SJSA1 (cell line): ENCODE results near the gene UVRAG. TPM values are rescaled to one million over a fixed set of nuclear protein-coding genes. Genes with fewer than 3 reads are reported as not detected.

Experiments
- DNase-seq, 2 experiments: peaks; one replicate each; pipeline ENCODE4 v3.0.0-alpha.2; 2015 to 2020; ENCODE audit warnings: low spot score in 2 of 2, low read depth in 1 of 2
- H3K27ac ChIP-seq: fragments of 250-450 bp; sonication (Bioruptor Pico); 2 replicates; pipeline ENCODE4 v1.5.1; 2020; ENCODE audit warnings: mild to moderate bottlenecking, moderate library complexity
- H3K27me3 ChIP-seq: fragments of 250-450 bp; sonication (Bioruptor Pico); replicated peaks from 2 replicates; pipeline ENCODE4 v1.5.1; 2020; ENCODE audit warnings: mild to moderate bottlenecking, moderate library complexity
- H3K36me3 ChIP-seq: fragments of 250-450 bp; sonication (Bioruptor Pico); 2 replicates; pipeline ENCODE4 v1.5.1; 2020; ENCODE audit warnings: mild to moderate bottlenecking
- H3K4me1 ChIP-seq: fragments of 250-450 bp; sonication (Bioruptor Pico); replicated peaks from 2 replicates; pipeline ENCODE4 v1.6.1; 2021; ENCODE audit warnings: mild to moderate bottlenecking
- H3K4me3 ChIP-seq: fragments of 250-450 bp; sonication (Bioruptor Pico); 2 replicates; pipeline ENCODE4 v1.5.1; 2020; ENCODE audit warnings: mild to moderate bottlenecking
- H3K9me3 ChIP-seq: fragments of 250-450 bp; sonication (Bioruptor Pico); replicated peaks from 2 replicates; pipeline ENCODE4 v1.5.1; 2020; ENCODE audit warnings: mild to moderate bottlenecking
- total RNA-seq: library from RNA; depleted of rRNA; stranded (reverse); fragments of >200 nt; shearing (Covaris generic); gene quantifications from 2 replicates; pipeline ENCODE4 v1.2.3, GENCODE V29; 2014

UVRAG gene
- total RNA-seq, 1 experiment from 2014 or later: 7.7 TPM

GRCh38 chr11:76083563-76084451 is 268.8 kb downstream of the UVRAG start:
- H3K27me3 ChIP-seq: no peaks in the 10 kb centered on the region
- H3K27ac ChIP-seq: no peak overlapping the region
- H3K4me1 ChIP-seq: peaks cover 17% of the 10 kb centered on the region
- no peak overlapping the region for H3K4me3 ChIP-seq
- DNase-seq: peak in 1 of 2 experiments; percentile 13
- no peaks in the 10 kb centered on the region for H3K9me3 ChIP-seq
- no peaks in the 10 kb centered on the region for H3K36me3 ChIP-seq

GRCh38 chr11:76085270-76085669 is 270.3 kb downstream of the UVRAG start:
- peaks cover 17% of the 10 kb centered on the region for H3K4me1 ChIP-seq
- no peak for DNase-seq
- H3K27ac ChIP-seq: no peak overlapping the region
- H3K4me3 ChIP-seq: no peak overlapping the region
- H3K9me3 ChIP-seq: no peaks in the 10 kb centered on the region
- no peaks in the 10 kb centered on the region for H3K27me3 ChIP-seq
- H3K36me3 ChIP-seq: no peaks in the 10 kb centered on the region

GRCh38 chr11:76086743-76087635 is 272.0 kb downstream of the UVRAG start:
- peak in 1 of 2 experiments; percentile 6 for DNase-seq
- no peak overlapping the region for H3K4me3 ChIP-seq
- no peaks in the 10 kb centered on the region for H3K9me3 ChIP-seq
- H3K27me3 ChIP-seq: no peaks in the 10 kb centered on the region
- H3K4me1 ChIP-seq: peaks cover 17% of the 10 kb centered on the region
- H3K36me3 ChIP-seq: no peaks in the 10 kb centered on the region
- no peak overlapping the region for H3K27ac ChIP-seq

- Histone ChIP-seq H3K27ac (no peak overlapping the region), H3K36me3 (no peaks in the 10 kb centered on the region), H3K27me3 (no peaks in the 10 kb centered on the region), H3K4me1 (peaks cover 17% of the 10 kb centered on the region), H3K9me3 (no peaks in the 10 kb centered on the region), H3K4me3 (no peak overlapping the region)
- no peak for DNase-seq
Measured at GRCh38 chr11:76087749-76088148, 272.7 kb downstream of the UVRAG start.

GRCh38 chr11:76088511-76088910 is 273.5 kb downstream of the UVRAG start:
- no peaks in the 10 kb centered on the region for H3K36me3 ChIP-seq

GRCh38 chr11:76090174-76090573 is 275.2 kb downstream of the UVRAG start:
- Histone ChIP-seq H3K4me3 (no peak overlapping the region), H3K27me3 (no peaks in the 10 kb centered on the region), H3K36me3 (no peaks in the 10 kb centered on the region), H3K9me3 (no peaks in the 10 kb centered on the region), H3K27ac (no peak overlapping the region), H3K4me1 (peaks cover 10% of the 10 kb centered on the region; the same call in 1 of the 2 replicates)
- no peak for DNase-seq

More at GRCh38 chr11:76088511-76088910, 273.5 kb downstream of the UVRAG start:
- no peak overlapping the region for H3K27ac ChIP-seq
- H3K4me1 ChIP-seq: peaks cover 14% of the 10 kb centered on the region
- DNase-seq: no peak
- H3K27me3 ChIP-seq: no peaks in the 10 kb centered on the region
- H3K4me3 ChIP-seq: no peak overlapping the region
- H3K9me3 ChIP-seq: no peaks in the 10 kb centered on the region

GRCh38 chr11:76090821-76091220 is 275.8 kb downstream of the UVRAG start:
- H3K36me3 ChIP-seq: no peaks in the 10 kb centered on the region
- H3K27ac ChIP-seq: no peak overlapping the region
- DNase-seq: no peak
- H3K9me3 ChIP-seq: no peaks in the 10 kb centered on the region
- H3K4me3 ChIP-seq: no peak overlapping the region
- H3K27me3 ChIP-seq: no peaks in the 10 kb centered on the region
- peaks cover 10% of the 10 kb centered on the region; the same call in 1 of the 2 replicates for H3K4me1 ChIP-seq

GRCh38 chr11:76094740-76095139 is 279.7 kb downstream of the UVRAG start:
- no peaks in the 10 kb centered on the region for H3K27me3 ChIP-seq
- no peaks in the 10 kb centered on the region for H3K4me1 ChIP-seq

GRCh38 chr11:76095891-76096290 is 280.9 kb downstream of the UVRAG start:
- no peak for DNase-seq
- Histone ChIP-seq H3K36me3 (no peaks in the 10 kb centered on the region), H3K4me3 (no peak overlapping the region), H3K4me1 (no peaks in the 10 kb centered on the region), H3K9me3 (no peaks in the 10 kb centered on the region), H3K27me3 (no peaks in the 10 kb centered on the region), H3K27ac (no peak overlapping the region)

More at GRCh38 chr11:76094740-76095139, 279.7 kb downstream of the UVRAG start:
- no peak for DNase-seq
- H3K4me3 ChIP-seq: no peak overlapping the region
- no peak overlapping the region for H3K27ac ChIP-seq
- no peaks in the 10 kb centered on the region for H3K9me3 ChIP-seq
- no peaks in the 10 kb centered on the region for H3K36me3 ChIP-seq

GRCh38 chr11:76096552-76096951 is 281.5 kb downstream of the UVRAG start:
- Histone ChIP-seq H3K27me3 (no peaks in the 10 kb centered on the region), H3K4me1 (no peaks in the 10 kb centered on the region), H3K4me3 (no peak overlapping the region)

GRCh38 chr11:76102802-76103201 is 287.8 kb downstream of the UVRAG start:
- Histone ChIP-seq H3K27me3 (no peaks in the 10 kb centered on the region), H3K27ac (no peak overlapping the region), H3K36me3 (no peaks in the 10 kb centered on the region), H3K4me1 (no peaks in the 10 kb centered on the region), H3K9me3 (no peaks in the 10 kb centered on the region), H3K4me3 (no peak overlapping the region)
- DNase-seq: no peak

More at GRCh38 chr11:76096552-76096951, 281.5 kb downstream of the UVRAG start:
- DNase-seq: no peak
- Histone ChIP-seq H3K36me3 (no peaks in the 10 kb centered on the region), H3K27ac (no peak overlapping the region), H3K9me3 (no peaks in the 10 kb centered on the region)

- Histone ChIP-seq H3K36me3 (no peaks in the 10 kb centered on the region), H3K27me3 (no peaks in the 10 kb centered on the region), H3K4me3 (no peak overlapping the region), H3K4me1 (no peaks in the 10 kb centered on the region), H3K9me3 (no peaks in the 10 kb centered on the region), H3K27ac (no peak overlapping the region)
- DNase-seq: no peak
Measured at GRCh38 chr11:76103460-76103859, 288.4 kb downstream of the UVRAG start.

- no peak for DNase-seq
- Histone ChIP-seq H3K4me1 (no peaks in the 10 kb centered on the region), H3K9me3 (no peaks in the 10 kb centered on the region), H3K27me3 (no peaks in the 10 kb centered on the region), H3K36me3 (no peaks in the 10 kb centered on the region), H3K27ac (no peak overlapping the region), H3K4me3 (no peak overlapping the region)
Measured at GRCh38 chr11:76104285-76104684, 289.3 kb downstream of the UVRAG start.

- Histone ChIP-seq H3K36me3 (no peaks in the 10 kb centered on the region), H3K9me3 (no peaks in the 10 kb centered on the region), H3K4me3 (no peak overlapping the region), H3K27me3 (no peaks in the 10 kb centered on the region), H3K4me1 (no peaks in the 10 kb centered on the region), H3K27ac (no peak overlapping the region)
- no peak for DNase-seq
Measured at GRCh38 chr11:76105637-76106036, 290.6 kb downstream of the UVRAG start.
